Activated T-helper 2 cell treated with anti-CD3 and anti-CD28 coated beads, Interferon-gamma antibody, Interleukin-2, Interleukin-4, amounts not matched to agents 10 μg/mL and 5 μg/mL and 100 μg/mL, durations not matched to agents 14 hours and 24 hours and 36 hours (primary cell): ENCODE measurements around the gene MYDGF. TPM values are rescaled to one million over a fixed set of nuclear protein-coding genes. Genes with fewer than 3 reads are reported as not detected.

Experiments
- DNase-seq: peaks from one replicate; pipeline ENCODE4 v3.0.0; 2021; ENCODE audit warnings: low spot score
- H3K27ac Mint-ChIP-seq: one replicate; pipeline ENCODE4 v1.8.0; 2021; ENCODE audit warnings: mixed read lengths
- H3K27me3 Mint-ChIP-seq: one replicate; pipeline ENCODE4 v1.8.0; 2021; ENCODE audit warnings: low read depth, mixed read lengths
- H3K36me3 Mint-ChIP-seq: one replicate; pipeline ENCODE4 v1.8.0; 2021; ENCODE audit warnings: low read depth, mixed read lengths
- H3K4me1 Mint-ChIP-seq: one replicate; pipeline ENCODE4 v1.8.0; 2021; ENCODE audit warnings: low read depth, mixed read lengths
- H3K4me3 Mint-ChIP-seq: one replicate; pipeline ENCODE4 v1.8.0; 2021; ENCODE audit warnings: low read depth, mild to moderate bottlenecking, moderate library complexity, mixed read lengths
- H3K9me3 Mint-ChIP-seq: one replicate; pipeline ENCODE4 v1.8.0; 2021; ENCODE audit warnings: mixed read lengths
- intact Hi-C: fragments of 100-400 bp; cut with micrococcal nuclease; formaldehyde crosslinking; loops from one replicate; pipeline ENCODE4 v1.15.1; 2023
- total RNA-seq: library from RNA; stranded (reverse); gene quantifications from 2 replicates; pipeline ENCODE4 v1.2.3, GENCODE V29; 2022

MYDGF gene
- total RNA-seq, 1 donor from 2014 or later = 105 TPM

DNA sequence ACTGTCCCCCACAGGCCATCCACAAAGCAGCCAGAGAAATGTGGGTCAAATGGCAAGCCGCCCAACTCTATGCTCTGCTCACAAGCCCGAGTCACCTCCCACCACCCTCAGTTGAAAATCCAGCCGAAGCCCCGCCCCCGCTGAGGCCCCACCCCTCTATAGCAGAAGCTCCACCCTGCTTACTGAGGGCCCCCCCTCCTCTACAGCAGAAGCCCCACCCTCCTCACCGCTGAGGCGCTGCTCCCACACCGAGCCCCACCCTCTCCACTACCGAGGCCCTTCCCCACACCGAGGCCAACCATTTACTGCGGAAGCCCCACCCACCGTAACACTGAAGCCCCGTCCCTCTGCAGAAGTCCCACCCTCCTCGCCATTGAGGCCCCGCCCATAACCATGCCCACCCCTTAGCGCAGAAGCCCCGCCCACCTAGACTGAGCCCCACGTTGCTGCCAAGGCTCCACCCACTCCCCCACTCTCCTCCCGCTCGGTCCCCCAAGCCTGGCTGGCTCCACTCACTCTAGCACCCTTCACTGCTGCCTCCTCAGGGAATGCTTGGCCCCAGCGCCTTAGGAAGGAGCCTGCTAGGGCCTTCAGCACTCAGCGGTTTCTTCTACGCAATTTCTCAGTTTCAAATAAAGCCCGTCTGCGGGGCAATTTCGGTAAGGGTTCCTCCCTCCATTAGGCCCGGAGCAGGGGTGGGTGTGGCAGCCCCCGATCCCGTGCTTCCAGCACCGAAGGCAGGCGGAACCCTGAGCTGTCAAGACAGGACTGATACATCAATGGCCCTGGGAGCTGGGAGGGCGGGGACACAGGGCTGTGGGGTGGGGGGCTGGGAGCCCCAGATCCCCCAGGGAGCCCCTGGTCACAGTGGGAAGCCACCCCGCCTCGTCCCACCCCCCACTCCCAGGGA lies 9.0 kb upstream of the MYDGF start:
- intact Hi-C loops = no loop called here
- Mint-ChIP-seq H3K36me3 (peaks cover 40% of the 10 kb centered on the region), H3K27me3 (no peaks in the 10 kb centered on the region), H3K4me3 (no peak overlapping the region), H3K4me1 (no peaks in the 10 kb centered on the region), H3K27ac (no peak overlapping the region), H3K9me3 (no peaks in the 10 kb centered on the region)
- DNase-seq = no peak

DNA sequence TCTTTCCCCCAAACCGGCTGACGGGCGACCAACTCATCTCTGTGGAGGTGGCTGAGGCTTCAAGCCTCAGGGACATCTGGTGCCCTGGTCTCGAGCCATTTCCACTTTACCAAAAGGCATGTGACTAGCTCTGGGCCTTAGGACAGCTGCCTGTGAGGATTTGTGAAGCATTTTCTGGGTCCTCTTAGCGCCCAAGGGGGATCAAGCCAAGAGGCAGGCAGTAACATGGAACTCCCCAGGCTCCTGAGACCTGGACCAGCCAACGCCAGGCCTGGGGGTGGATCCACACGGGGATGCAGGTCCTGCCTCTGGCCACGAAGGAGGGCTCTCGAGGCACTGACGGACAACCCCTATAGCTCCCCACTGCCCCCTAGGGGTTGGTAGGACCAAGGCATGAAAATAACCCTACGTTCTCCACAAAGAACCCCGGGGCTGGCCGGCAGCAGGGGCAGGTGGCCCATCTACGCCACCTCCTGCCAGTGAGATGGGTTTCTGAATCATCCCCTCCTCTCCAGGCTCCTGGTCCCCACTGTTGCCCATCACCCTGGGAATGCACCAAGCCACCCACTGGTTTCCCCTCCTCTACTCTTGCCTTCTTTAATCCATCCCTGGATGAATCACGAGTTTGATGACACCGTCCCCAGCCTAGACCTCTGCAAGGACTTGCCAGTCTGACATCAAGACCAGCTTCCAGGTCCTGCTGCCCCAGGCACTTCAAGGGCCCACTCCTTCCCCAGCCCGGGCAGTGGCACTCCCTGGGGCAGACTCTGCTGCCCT lies 7.0 kb upstream of the MYDGF start:
- no peak overlapping the region for H3K4me3 Mint-ChIP-seq
- no peak overlapping the region for H3K27ac Mint-ChIP-seq
- no peaks in the 10 kb centered on the region for H3K4me1 Mint-ChIP-seq
- H3K36me3 Mint-ChIP-seq = peaks cover 27% of the 10 kb centered on the region
- no peaks in the 10 kb centered on the region for H3K27me3 Mint-ChIP-seq
- intact Hi-C loops = no loop called here
- no peak for DNase-seq
- H3K9me3 Mint-ChIP-seq = no peaks in the 10 kb centered on the region

DNA sequence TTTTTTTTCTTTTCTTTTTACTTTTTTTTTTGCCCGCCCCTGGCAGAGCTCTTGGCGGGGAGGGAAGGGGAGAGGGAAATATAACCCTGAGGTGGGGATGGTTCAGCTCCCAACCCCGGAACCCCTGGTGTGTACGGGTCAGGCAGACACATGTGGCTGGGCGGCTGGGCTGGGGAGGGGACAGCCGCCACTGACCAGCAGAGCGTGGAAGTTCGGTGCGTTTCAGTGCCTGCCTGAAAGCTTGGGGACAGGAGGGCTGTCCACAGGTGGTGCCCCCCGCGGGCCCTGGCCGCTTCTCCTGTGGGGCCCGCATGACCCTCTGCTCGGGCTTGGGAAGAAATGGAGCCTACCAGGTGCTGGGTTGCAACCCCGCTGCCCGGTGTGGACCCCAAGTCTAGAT lies 5.2 kb upstream of the MYDGF start:
- Mint-ChIP-seq H3K9me3 (no peaks in the 10 kb centered on the region), H3K4me3 (no peak overlapping the region), H3K27me3 (no peaks in the 10 kb centered on the region), H3K27ac (no peak overlapping the region), H3K4me1 (no peaks in the 10 kb centered on the region), H3K36me3 (peaks cover 22% of the 10 kb centered on the region)
- intact Hi-C loops = no loop called here
- DNase-seq = no peak

DNA sequence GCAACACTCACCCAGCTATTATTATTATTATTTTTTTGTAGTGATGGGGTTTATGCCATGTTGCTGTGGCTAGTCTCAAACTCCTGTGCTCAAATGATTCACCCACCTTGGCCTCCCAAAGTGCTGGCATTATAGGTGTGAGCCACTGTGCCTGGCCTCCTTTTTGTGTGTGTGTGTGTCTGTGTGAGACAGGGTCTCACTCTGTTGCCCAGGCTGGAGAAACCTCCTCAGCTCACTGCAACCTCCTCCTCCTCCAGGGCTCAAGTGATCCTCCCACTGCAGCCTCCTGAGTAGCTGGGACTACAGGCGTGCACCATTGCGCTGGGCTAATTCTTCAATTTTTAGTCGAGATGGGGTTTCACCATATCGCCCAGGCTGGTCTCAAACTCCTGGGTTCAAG lies 3.6 kb upstream of the MYDGF start:
- intact Hi-C loops = no loop called here
- H3K4me3 Mint-ChIP-seq = no peak overlapping the region
- peaks cover 3% of the 10 kb centered on the region for H3K4me1 Mint-ChIP-seq
- no peak overlapping the region for H3K27ac Mint-ChIP-seq
- H3K9me3 Mint-ChIP-seq = no peaks in the 10 kb centered on the region
- no peaks in the 10 kb centered on the region for H3K27me3 Mint-ChIP-seq
- DNase-seq = no peak
- peaks cover 22% of the 10 kb centered on the region for H3K36me3 Mint-ChIP-seq

GRCh38 chr19:4673216-4673615 lies 3.1 kb upstream of the MYDGF start:
- H3K27me3 Mint-ChIP-seq = no peaks in the 10 kb centered on the region
- H3K9me3 Mint-ChIP-seq = no peaks in the 10 kb centered on the region
- no peak for DNase-seq
- H3K4me3 Mint-ChIP-seq = no peak overlapping the region
- peaks cover 25% of the 10 kb centered on the region for H3K36me3 Mint-ChIP-seq
- intact Hi-C loops = no loop called here
- no peak overlapping the region for H3K27ac Mint-ChIP-seq
- peaks cover 9% of the 10 kb centered on the region for H3K4me1 Mint-ChIP-seq

DNA sequence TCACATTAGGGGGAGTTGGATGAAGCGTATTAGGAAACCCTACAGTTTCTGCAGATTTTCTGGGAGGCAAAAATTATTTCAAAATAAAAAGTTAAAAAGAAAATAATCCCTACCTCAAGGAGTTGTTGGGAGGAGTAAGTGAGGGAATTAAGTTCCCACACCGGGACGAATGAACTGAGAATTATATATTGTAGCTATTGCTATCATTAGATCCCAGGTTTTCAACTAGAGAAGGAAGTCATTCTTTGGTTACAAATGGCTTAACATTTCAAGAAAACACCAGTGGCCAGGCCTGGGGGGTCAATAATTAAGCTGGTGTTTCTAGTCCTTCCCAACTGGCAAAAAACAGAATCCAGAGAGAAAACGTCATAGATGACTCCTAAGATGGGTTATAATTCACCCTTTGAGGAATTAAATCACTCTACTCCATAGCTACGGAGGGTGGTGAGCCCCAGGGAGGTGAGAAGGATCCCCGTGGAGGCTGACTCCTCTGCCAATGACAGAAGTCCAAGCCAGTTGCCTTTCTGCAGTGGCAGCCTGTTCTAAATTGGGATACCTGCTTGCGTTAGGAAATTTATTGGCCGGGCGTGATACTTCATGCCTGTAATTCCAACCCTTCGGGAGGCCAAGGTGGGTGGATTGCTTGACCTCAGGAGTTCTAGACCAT lies 1.2 kb upstream of the MYDGF start:
- intact Hi-C loops = no loop called here
- Mint-ChIP-seq H3K9me3 (no peaks in the 10 kb centered on the region), H3K27ac (no peak overlapping the region)

GRCh38 chr19:4664642-4665041 lies 5.5 kb downstream of the MYDGF start:
- H3K27ac Mint-ChIP-seq = no peak overlapping the region
- intact Hi-C loops = no loop called here
- no peaks in the 10 kb centered on the region for H3K9me3 Mint-ChIP-seq
- no peaks in the 10 kb centered on the region for H3K27me3 Mint-ChIP-seq
- no peak for DNase-seq
- H3K4me1 Mint-ChIP-seq = peaks cover 15% of the 10 kb centered on the region
- H3K36me3 Mint-ChIP-seq = peaks cover 59% of the 10 kb centered on the region
- H3K4me3 Mint-ChIP-seq = no peak overlapping the region

More for the DNA sequence above, 1.2 kb upstream of the MYDGF start:
- H3K4me1 Mint-ChIP-seq = peaks cover 11% of the 10 kb centered on the region
- H3K27me3 Mint-ChIP-seq = no peaks in the 10 kb centered on the region
- peak overlapping the region; percentile 34 for H3K4me3 Mint-ChIP-seq
- peaks cover 24% of the 10 kb centered on the region for H3K36me3 Mint-ChIP-seq
- DNase-seq = no peak

DNA sequence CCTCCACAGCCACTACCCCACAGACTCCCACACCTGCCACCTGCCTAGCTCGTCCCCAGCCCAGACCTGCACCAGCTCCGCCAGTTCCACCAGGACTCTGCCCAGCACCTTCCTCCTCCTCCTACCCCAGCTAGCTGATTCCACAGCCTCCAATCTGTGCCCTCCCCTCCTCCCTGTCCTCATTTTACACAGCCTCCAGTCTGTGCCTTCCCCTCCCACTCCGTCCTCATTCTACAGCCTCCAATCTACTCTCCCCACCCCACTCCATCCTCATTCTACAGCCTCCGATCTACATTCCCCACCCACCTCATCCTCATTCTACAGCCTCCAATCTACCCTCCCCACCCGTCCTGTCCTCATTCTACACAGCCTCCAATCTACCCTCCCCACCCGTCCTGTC lies 7.3 kb downstream of the MYDGF start:
- Mint-ChIP-seq H3K9me3 (no peaks in the 10 kb centered on the region), H3K4me3 (no peak overlapping the region), H3K36me3 (peaks cover 57% of the 10 kb centered on the region), H3K4me1 (peaks cover 4% of the 10 kb centered on the region), H3K27ac (no peak overlapping the region), H3K27me3 (no peaks in the 10 kb centered on the region)
- no peak for DNase-seq
- intact Hi-C loops = no loop called here

GRCh38 chr19:4662020-4662695 lies 8.0 kb downstream of the MYDGF start:
- no peak overlapping the region for H3K27ac Mint-ChIP-seq
- intact Hi-C loops = no loop called here
- H3K36me3 Mint-ChIP-seq = peaks cover 57% of the 10 kb centered on the region
- no peaks in the 10 kb centered on the region for H3K27me3 Mint-ChIP-seq
- peaks cover 4% of the 10 kb centered on the region for H3K4me1 Mint-ChIP-seq
- no peaks in the 10 kb centered on the region for H3K9me3 Mint-ChIP-seq
- DNase-seq = no peak
- no peak overlapping the region for H3K4me3 Mint-ChIP-seq

DNA sequence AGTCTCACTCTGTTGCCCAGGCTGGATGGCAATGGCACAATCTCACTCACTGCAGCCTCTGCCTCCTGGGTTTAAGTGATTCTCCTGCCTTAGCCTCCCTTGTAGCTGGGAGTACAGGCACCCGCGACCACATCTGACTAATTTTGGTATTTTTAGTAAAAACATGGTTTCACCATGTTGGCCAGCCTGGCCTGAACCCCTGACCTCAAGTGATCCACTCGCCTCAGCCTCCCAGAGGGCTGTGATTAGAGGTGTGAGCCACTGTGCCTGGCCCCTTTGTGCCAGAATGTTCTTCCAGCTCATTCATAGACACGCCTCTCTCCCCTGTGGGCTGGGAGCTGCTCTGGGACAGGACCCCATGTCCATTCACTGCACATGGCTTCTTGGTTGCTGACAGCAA lies 9.1 kb downstream of the MYDGF start:
- Mint-ChIP-seq H3K27ac (no peak overlapping the region), H3K36me3 (peaks cover 57% of the 10 kb centered on the region), H3K27me3 (no peaks in the 10 kb centered on the region), H3K4me3 (no peak overlapping the region), H3K9me3 (no peaks in the 10 kb centered on the region), H3K4me1 (peaks cover 4% of the 10 kb centered on the region)
- intact Hi-C loops = no loop called here
- DNase-seq = no peak

DNA sequence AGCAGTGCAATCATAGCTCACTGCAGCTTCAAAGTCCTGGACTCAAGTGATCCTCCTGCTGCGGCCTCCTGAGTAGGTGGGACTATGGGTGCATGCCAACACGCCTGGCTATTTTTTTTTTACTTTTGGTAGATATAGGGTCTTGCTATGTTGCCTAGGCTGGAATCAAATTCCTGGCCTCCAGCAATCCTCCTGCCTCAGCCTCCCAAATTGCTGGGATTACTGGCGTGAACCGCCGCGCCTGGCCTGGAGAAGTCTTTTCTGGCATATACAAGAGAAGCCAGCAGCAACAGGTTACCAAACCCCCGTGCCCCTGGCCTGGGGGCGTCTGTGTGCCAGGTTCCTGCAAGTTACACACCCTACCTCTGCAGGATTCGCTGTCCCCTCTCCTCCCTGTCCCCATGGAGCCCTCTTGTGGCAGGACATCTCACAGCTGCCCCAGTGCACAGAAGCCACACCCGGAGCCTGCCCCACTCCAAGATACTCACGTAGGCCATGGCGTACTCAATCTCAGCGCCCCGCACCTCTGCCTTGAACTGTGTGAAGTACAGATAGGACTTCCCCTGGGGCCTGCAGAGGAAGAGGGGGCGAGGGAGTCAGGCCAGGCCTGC lies 9.9 kb downstream of the MYDGF start:
- H3K9me3 Mint-ChIP-seq = no peaks in the 10 kb centered on the region
- peaks cover 55% of the 10 kb centered on the region for H3K36me3 Mint-ChIP-seq
- no peaks in the 10 kb centered on the region for H3K27me3 Mint-ChIP-seq
- peaks cover 4% of the 10 kb centered on the region for H3K4me1 Mint-ChIP-seq
- no peak for DNase-seq
- no peak overlapping the region for H3K4me3 Mint-ChIP-seq
- intact Hi-C loops = no loop called here
- H3K27ac Mint-ChIP-seq = no peak overlapping the region

DNA sequence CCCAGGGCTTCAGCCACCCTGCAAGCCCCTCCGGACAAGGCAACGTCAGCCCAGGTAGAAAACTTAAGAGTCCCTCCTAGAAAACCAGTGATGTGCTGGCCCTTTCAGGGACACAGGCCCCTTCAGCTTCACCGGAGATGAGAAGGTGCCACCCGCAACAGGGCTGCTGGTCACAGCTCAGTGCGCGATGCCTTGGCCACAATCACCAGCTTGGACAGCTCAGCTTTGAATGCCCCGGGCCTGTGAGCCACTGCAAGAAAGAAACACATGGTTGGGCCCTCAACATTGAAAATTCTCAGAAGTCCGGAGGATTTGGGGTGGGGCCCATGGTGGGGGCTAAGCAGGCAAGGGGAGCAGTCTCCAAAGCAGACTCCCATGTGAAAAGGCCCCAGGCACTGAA lies 12.3 kb downstream of the MYDGF start:
- H3K4me1 Mint-ChIP-seq = peaks cover 4% of the 10 kb centered on the region
- H3K36me3 Mint-ChIP-seq = peaks cover 61% of the 10 kb centered on the region
- intact Hi-C loops = no loop called here
- no peak for DNase-seq
- H3K27ac Mint-ChIP-seq = no peak overlapping the region
- H3K27me3 Mint-ChIP-seq = no peaks in the 10 kb centered on the region
- H3K4me3 Mint-ChIP-seq = no peak overlapping the region
- no peaks in the 10 kb centered on the region for H3K9me3 Mint-ChIP-seq
